Spinal cord (tissue), 10 donors: ENCODE results near the gene AGPAT2. TPM values are rescaled to one million over a fixed set of nuclear protein-coding genes. Genes with fewer than 3 reads are reported as not detected.

Source experiments
- DNase-seq, 6 donors: peaks; one replicate each; pipeline versions ENCODE4 v3.0.0 to v3.0.0-alpha.2; 2013 to 2015; ENCODE audit warnings: low spot score in 6 of 6, low read depth in 4 of 6
- H3K27ac ChIP-seq: one replicate; pipeline ENCODE4 v1.5.1; 2013; ENCODE audit warnings: low read depth, low read length, control low read depth
- H3K27me3 ChIP-seq: one replicate; pipeline ENCODE4 v1.6.1; 2013; ENCODE audit warnings: low read length; ENCODE audit not compliant: control insufficient read depth, insufficient read depth
- H3K36me3 ChIP-seq: one replicate; pipeline ENCODE4 v1.6.1; 2013; ENCODE audit warnings: low read length; ENCODE audit not compliant: control insufficient read depth, insufficient read depth
- H3K4me1 ChIP-seq: one replicate; pipeline ENCODE4 v1.6.1; 2013; ENCODE audit warnings: low read length; ENCODE audit not compliant: control insufficient read depth, insufficient read depth
- H3K4me3 ChIP-seq: one replicate; pipeline ENCODE4 v1.5.1; 2013; ENCODE audit warnings: low read depth, low read length, control low read depth
- H3K9me3 ChIP-seq: one replicate; pipeline ENCODE4 v1.6.1; 2013; ENCODE audit warnings: low read length; ENCODE audit not compliant: control insufficient read depth, insufficient read depth
- WGBS: methylation state at CpG from one replicate; pipeline ENCODE4 v1.1.5; 2013; ENCODE audit warnings: missing lambda C conversion rate; ENCODE audit not compliant: insufficient coverage; 5-methylcytosine and 5-hydroxymethylcytosine counted together
- polyA plus RNA-seq, 2 donors: library from polyadenylated mRNA; unstranded; fragments of 120-200 nt; gene quantifications; one replicate each; pipeline ENCODE4 v1.2.1, GENCODE V29; 2013; ENCODE audit not compliant: insufficient read length in 2 of 2
- total RNA-seq, 2 donors: library from RNA; depleted of rRNA in 1 of 2; stranded (reverse); fragments of 120-200 nt in 1 of 2; fragments of >200 nt in 1 of 2; gene quantifications; one replicate each; pipeline versions ENCODE4 v1.2.3 to v1.2.4, GENCODE V29; 2013 to 2014
- donor health status: healthy.

The AGPAT2 gene
- total and polyA plus RNA-seq, 4 donors, result 8.7 to 14.3 (median 10.1) TPM

GRCh38 chr9:136671646-136672430, 15.4 kb downstream of the AGPAT2 start:
- peaks cover 11% of the 10 kb centered on the region for H3K4me1 ChIP-seq
- WGBS, result 57% methylated on average over 27 of the region's 27 CpGs
- peak in 2 of 6 donors; percentile 16 to 47 for DNase-seq
- no peaks in the 10 kb centered on the region for H3K9me3 ChIP-seq
- H3K36me3 ChIP-seq, result peaks cover 90% of the 10 kb centered on the region
- H3K27me3 ChIP-seq, result no peaks in the 10 kb centered on the region
- no peak overlapping the region for H3K4me3 ChIP-seq
- no peak overlapping the region for H3K27ac ChIP-seq

GRCh38 chr9:136671254-136671614, 16.0 kb downstream of the AGPAT2 start:
- Histone ChIP-seq H3K36me3 (peaks cover 84% of the 10 kb centered on the region), H3K4me1 (peaks cover 17% of the 10 kb centered on the region)

GRCh38 chr9:136670576-136671253, 16.5 kb downstream of the AGPAT2 start:
- no peaks in the 10 kb centered on the region for H3K27me3 ChIP-seq
- DNase-seq, result no peak
- peaks cover 80% of the 10 kb centered on the region for H3K36me3 ChIP-seq
- peaks cover 17% of the 10 kb centered on the region for H3K4me1 ChIP-seq
- H3K4me3 ChIP-seq, result no peak overlapping the region
- 89% methylated on average over 32 of the region's 36 CpGs for WGBS
- no peaks in the 10 kb centered on the region for H3K9me3 ChIP-seq
- no peak overlapping the region for H3K27ac ChIP-seq

More at GRCh38 chr9:136671254-136671614, 16.0 kb downstream of the AGPAT2 start:
- no peak overlapping the region for H3K4me3 ChIP-seq
- DNase-seq, result no peak
- H3K9me3 ChIP-seq, result no peaks in the 10 kb centered on the region
- no peaks in the 10 kb centered on the region for H3K27me3 ChIP-seq
- WGBS, result 72% methylated on average over 10 of the region's 12 CpGs
- no peak overlapping the region for H3K27ac ChIP-seq

- 79% methylated on average over 23 of the region's 23 CpGs for WGBS
- no peak for DNase-seq
- H3K36me3 ChIP-seq, result peaks cover 75% of the 10 kb centered on the region
- H3K27me3 ChIP-seq, result peaks cover 2% of the 10 kb centered on the region
- H3K4me3 ChIP-seq, result no peak overlapping the region
- no peak overlapping the region for H3K27ac ChIP-seq
- peaks cover 21% of the 10 kb centered on the region for H3K4me1 ChIP-seq
- H3K9me3 ChIP-seq, result no peaks in the 10 kb centered on the region
Observed at GRCh38 chr9:136669791-136670464, 17.3 kb downstream of the AGPAT2 start.

- Histone ChIP-seq H3K36me3 (peaks cover 68% of the 10 kb centered on the region), H3K4me3 (no peak overlapping the region), H3K4me1 (peaks cover 24% of the 10 kb centered on the region), H3K9me3 (no peaks in the 10 kb centered on the region), H3K27me3 (peaks cover 2% of the 10 kb centered on the region), H3K27ac (no peak overlapping the region)
- no peak for DNase-seq
- WGBS, result 76% methylated on average over 16 of the region's 23 CpGs
Observed at GRCh38 chr9:136668983-136669790, 18.1 kb downstream of the AGPAT2 start.

GRCh38 chr9:136667940-136668760, 19.1 kb downstream of the AGPAT2 start:
- H3K4me3 ChIP-seq, result peak overlapping the region; percentile 21

GRCh38 chr9:136667214-136667939, 19.9 kb downstream of the AGPAT2 start:
- Histone ChIP-seq H3K4me1 (peaks cover 24% of the 10 kb centered on the region), H3K36me3 (peaks cover 50% of the 10 kb centered on the region), H3K9me3 (no peaks in the 10 kb centered on the region), H3K4me3 (peak overlapping the region; percentile 21), H3K27ac (peak overlapping the region; percentile 7), H3K27me3 (peaks cover 2% of the 10 kb centered on the region)
- DNase-seq, result no peak
- 63% methylated on average over 19 of the region's 21 CpGs for WGBS

More at GRCh38 chr9:136667940-136668760, 19.1 kb downstream of the AGPAT2 start:
- Histone ChIP-seq H3K36me3 (peaks cover 57% of the 10 kb centered on the region), H3K27me3 (peaks cover 2% of the 10 kb centered on the region), H3K4me1 (peaks cover 24% of the 10 kb centered on the region), H3K9me3 (no peaks in the 10 kb centered on the region), H3K27ac (no peak overlapping the region)
- no peak for DNase-seq
- 70% methylated on average over 40 of the region's 40 CpGs for WGBS

GRCh38 chr9:136666372-136667213, 20.7 kb downstream of the AGPAT2 start:
- peak overlapping the region; percentile 7 for H3K27ac ChIP-seq
- peak overlapping the region; percentile 21 for H3K4me3 ChIP-seq
- H3K27me3 ChIP-seq, result peaks cover 2% of the 10 kb centered on the region
- peaks cover 42% of the 10 kb centered on the region for H3K36me3 ChIP-seq
- peaks cover 24% of the 10 kb centered on the region for H3K4me1 ChIP-seq
- no peaks in the 10 kb centered on the region for H3K9me3 ChIP-seq
- DNase-seq, result no peak
- WGBS, result 20% methylated on average over 33 of the region's 35 CpGs
